Sigmoid colon (tissue), 7 donors: ENCODE measurements around the gene COX7A2. TPM values are rescaled to one million over a fixed set of nuclear protein-coding genes. Genes with fewer than 3 reads are reported as not detected.

Experiments used
- DNase-seq: peaks from one replicate; pipeline ENCODE4 v3.0.0-alpha.2; 2019
- H3K27ac ChIP-seq, 4 donors: fragments of 200-600 bp; sonication (generic); one replicate each; pipeline ENCODE4 v1.5.1; 2016 to 2019; ENCODE audit warnings: mild to moderate bottlenecking in 1 of 4
- H3K27me3 ChIP-seq, 3 donors: fragments of 200-600 bp; sonication (generic); one replicate each; pipeline ENCODE4 v1.5.1; 2019; ENCODE audit warnings: mild to moderate bottlenecking in 1 of 3
- H3K36me3 ChIP-seq, 4 donors: fragments of 200-600 bp; sonication (generic); one replicate each; pipeline ENCODE4 v1.5.1; 2016 to 2019
- H3K4me1 ChIP-seq, 4 donors: fragments of 200-600 bp; sonication (generic); one replicate each; pipeline ENCODE4 v1.5.1; 2017 to 2019
- H3K4me3 ChIP-seq, 4 donors: fragments of 200-600 bp; sonication (generic); one replicate each; pipeline ENCODE4 v1.5.1; 2017 to 2019; ENCODE audit warnings: mild to moderate bottlenecking in 2 of 4, moderate library complexity in 1 of 4
- H3K9me3 ChIP-seq, 4 donors: fragments of 200-600 bp in 3 of 4; sonication (generic) in 3 of 4; one replicate each; pipeline versions ENCODE4 v1.5.1 to v1.6.1; 2013 to 2019
- EP300 ChIP-seq, 4 donors: sonication (generic); formaldehyde crosslinking; IDR thresholded peaks; one replicate each; pipeline ENCODE4 v1.6.1; 2017; ENCODE audit warnings: antibody characterized with exemption in 4 of 4
- POLR2A ChIP-seq, 2 donors: fragments of 450-650 bp; IDR thresholded peaks; one replicate each; pipeline ENCODE4 v1.6.1; 2016; ENCODE audit warnings: antibody characterized with exemption in 2 of 2, mild to moderate bottlenecking in 2 of 2, moderate library complexity in 2 of 2
- POLR2AphosphoS5 ChIP-seq, 4 donors: sonication (generic); formaldehyde crosslinking; IDR thresholded peaks; one replicate each; pipeline ENCODE4 v1.6.1; 2017; ENCODE audit warnings: antibody characterized with exemption in 4 of 4
- WGBS, 2 donors: extraction: QIAGEN DNeasy Blood & Tissue Kit; methylation state at CpG; one replicate each; pipeline ENCODE4 v1.1.7; 2013; 5-methylcytosine and 5-hydroxymethylcytosine counted together
- intact Hi-C: fragments of 100-400 bp; cut with DNase I; formaldehyde crosslinking; loops from one replicate; pipeline ENCODE4 v1.15.1; 2023
- polyA plus RNA-seq, 3 donors: library from polyadenylated mRNA; stranded (reverse); fragments of 200-250 nt; gene quantifications; one replicate each; pipeline ENCODE4 v1.2.3, GENCODE V29; 2013
- total RNA-seq, 4 donors: library from RNA; depleted of rRNA; stranded (reverse); fragments of >200 nt; gene quantifications; one replicate each; pipeline ENCODE4 v1.1.0, GENCODE V29; 2016
- TF ChIP-seq, protein P1 (sequence below), 4 experiments: fragments of 450-650 bp in 3 of 4; fragments of 200-600 bp in 1 of 4; IDR thresholded peaks; one replicate each; pipeline ENCODE4 v1.5.1; 2016 to 2019; ENCODE audit warnings: antibody characterized with exemption in 4 of 4, mild to moderate bottlenecking in 3 of 4, moderate library complexity in 2 of 4
- donor health status: healthy with polysubstance abuse.
- donor health status: Bipolar disorder and iron deficiency.
- donor health status: healthy.

The COX7A2 gene
- total and polyA plus RNA-seq, 7 donors: 419 to 3,086 (median 948) TPM

DNA sequence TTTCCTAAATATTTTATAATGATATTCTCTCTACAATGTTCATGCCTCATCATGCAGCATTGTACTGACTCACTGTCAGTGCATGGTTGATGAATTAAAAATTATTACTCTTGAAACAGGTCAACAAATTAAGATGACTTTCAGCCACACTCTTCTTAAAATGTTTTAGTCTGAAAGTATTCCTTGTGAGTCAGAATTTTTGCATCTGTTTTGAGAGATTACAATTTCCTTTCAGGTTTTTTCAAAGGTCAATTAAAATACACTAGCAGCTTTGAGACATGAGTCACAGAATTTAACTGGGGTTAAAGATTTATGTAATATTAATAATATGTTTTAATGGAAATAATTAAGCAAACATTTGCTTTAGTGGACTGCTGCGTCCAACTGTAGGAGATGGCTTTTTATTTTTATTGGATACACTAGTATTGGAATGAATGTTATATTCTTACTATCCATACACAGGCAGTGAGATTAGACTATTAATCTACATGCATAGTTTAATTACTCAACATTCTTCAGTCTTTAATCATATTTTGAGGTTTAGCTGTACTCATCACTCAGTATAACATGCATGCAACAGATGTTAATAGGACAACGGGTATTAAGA lies 47.4 kb downstream of the COX7A2 start:
- 42 to 70% methylated on average over 2 of the region's 2 CpGs for WGBS, 2 donors
- Histone ChIP-seq H3K36me3 (peaks cover 0 to 20% (median 4%) of the 10 kb centered on the region in 4 donors), H3K4me3 (no peak overlapping the region), H3K9me3 (no peaks in the 10 kb centered on the region), H3K4me1 (peaks cover 0 to 33% (median 7%) of the 10 kb centered on the region in 4 donors), H3K27ac (no peak overlapping the region), H3K27me3 (no peaks in the 10 kb centered on the region)
- intact Hi-C loops: no loop called here
- DNase-seq: no peak
- TF ChIP-seq POLR2AphosphoS5 (IDR thresholded peaks at IDR 0.05) (no peak), EP300 (IDR thresholded peaks at IDR 0.05) (no peak), POLR2A (IDR thresholded peaks at IDR 0.05) (no peak)
- TF ChIP-seq, protein P1, sequence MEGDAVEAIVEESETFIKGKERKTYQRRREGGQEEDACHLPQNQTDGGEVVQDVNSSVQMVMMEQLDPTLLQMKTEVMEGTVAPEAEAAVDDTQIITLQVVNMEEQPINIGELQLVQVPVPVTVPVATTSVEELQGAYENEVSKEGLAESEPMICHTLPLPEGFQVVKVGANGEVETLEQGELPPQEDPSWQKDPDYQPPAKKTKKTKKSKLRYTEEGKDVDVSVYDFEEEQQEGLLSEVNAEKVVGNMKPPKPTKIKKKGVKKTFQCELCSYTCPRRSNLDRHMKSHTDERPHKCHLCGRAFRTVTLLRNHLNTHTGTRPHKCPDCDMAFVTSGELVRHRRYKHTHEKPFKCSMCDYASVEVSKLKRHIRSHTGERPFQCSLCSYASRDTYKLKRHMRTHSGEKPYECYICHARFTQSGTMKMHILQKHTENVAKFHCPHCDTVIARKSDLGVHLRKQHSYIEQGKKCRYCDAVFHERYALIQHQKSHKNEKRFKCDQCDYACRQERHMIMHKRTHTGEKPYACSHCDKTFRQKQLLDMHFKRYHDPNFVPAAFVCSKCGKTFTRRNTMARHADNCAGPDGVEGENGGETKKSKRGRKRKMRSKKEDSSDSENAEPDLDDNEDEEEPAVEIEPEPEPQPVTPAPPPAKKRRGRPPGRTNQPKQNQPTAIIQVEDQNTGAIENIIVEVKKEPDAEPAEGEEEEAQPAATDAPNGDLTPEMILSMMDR (IDR thresholded peaks at IDR 0.05): no peak

DNA sequence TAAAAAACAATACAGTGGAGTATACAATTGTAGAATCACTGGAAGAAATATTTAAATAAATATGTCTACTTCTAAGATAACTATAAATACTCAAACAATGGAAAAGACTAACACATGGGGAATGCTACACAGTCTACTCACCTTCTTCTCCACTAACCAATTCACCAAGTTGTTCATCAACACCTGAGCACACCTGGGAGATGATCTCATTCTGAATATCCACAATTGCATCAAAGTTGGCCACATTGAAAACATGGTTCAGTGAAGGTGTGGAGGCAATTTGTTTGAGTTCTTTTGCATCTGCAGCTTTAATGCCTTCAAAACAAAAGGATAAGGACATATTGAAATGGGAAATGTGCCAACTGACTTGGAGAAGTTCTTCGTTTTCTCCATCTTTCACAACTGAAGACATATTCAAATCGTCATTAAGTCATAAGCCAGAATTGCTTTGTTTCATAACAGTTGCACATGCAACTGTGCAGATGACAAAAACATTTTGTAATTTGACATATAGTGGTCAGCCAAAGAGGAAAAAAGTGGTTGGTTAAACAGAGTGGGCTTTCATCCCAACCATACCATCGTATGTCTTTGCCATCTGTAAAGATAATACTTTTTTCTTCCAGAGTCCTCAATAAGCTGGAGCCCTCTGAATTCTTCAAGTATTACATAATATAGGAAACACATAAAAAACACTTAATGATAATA lies 55.2 kb downstream of the COX7A2 start:
- Histone ChIP-seq H3K4me3 (no peak overlapping the region), H3K27me3 (no peaks in the 10 kb centered on the region), H3K4me1 (peaks cover 0 to 19% (median 10%) of the 10 kb centered on the region in 4 donors), H3K27ac (no peak overlapping the region), H3K36me3 (peaks cover 3 to 54% (median 12%) of the 10 kb centered on the region in 4 donors), H3K9me3 (no peaks in the 10 kb centered on the region)
- WGBS, 2 donors: 69 to 86% methylated on average over 3 of the region's 3 CpGs
- intact Hi-C loops: no loop called here
- DNase-seq: no peak
- TF ChIP-seq EP300 (IDR thresholded peaks at IDR 0.05) (no peak), POLR2AphosphoS5 (IDR thresholded peaks at IDR 0.05) (no peak), POLR2A (IDR thresholded peaks at IDR 0.05) (no peak)
- TF ChIP-seq, protein P1 (IDR thresholded peaks at IDR 0.05): no peak

Other genes starting within 250 kb of the COX7A2 start
- 100 to 1,000 TPM; 129 to 328 (median 143) TPM for gene COL12A1, start 37.7 kb downstream of the COX7A2 start, total RNA-seq
- gene COL12A1, start 37.7 kb downstream of the COX7A2 start, polyA plus RNA-seq: 10 to 100 TPM in 1 of 3 donors, 1 to 10 TPM in 2; 2.1 to 11.3 (median 3.0) TPM
- 10 to 100 TPM; 69.5 to 95.6 (median 92.6) TPM for gene TMEM30A, start 41.0 kb upstream of the COX7A2 start, total RNA-seq
- gene TMEM30A, start 41.0 kb upstream of the COX7A2 start, polyA plus RNA-seq: 10 to 100 TPM; 10.8 to 45.4 (median 16.6) TPM
- 10 to 100 TPM; 47.1 to 72.8 (median 53.8) TPM for gene FILIP1, start 250.0 kb upstream of the COX7A2 start, total RNA-seq
- 1 to 10 TPM in 1 of 3 donors, under 1 TPM in 2; 0.46 to 2.0 (median 0.60) TPM for gene FILIP1, start 250.0 kb upstream of the COX7A2 start, polyA plus RNA-seq